HUES6 (cell line): ENCODE measurements around the gene METAP1D.

Experiments used
- H3K27ac ChIP-seq: 2 replicates; pipeline ENCODE4 v1.7.0; 2013; ENCODE audit warnings: low read depth, mild to moderate bottlenecking, low read length, inconsistent platforms
- H3K27me3 ChIP-seq: 2 replicates; pipeline ENCODE4 v1.6.1; 2013; ENCODE audit warnings: low read length; ENCODE audit not compliant: control insufficient read depth, insufficient read depth
- H3K36me3 ChIP-seq: 2 replicates; pipeline ENCODE4 v1.6.1; 2013; ENCODE audit warnings: low read length; ENCODE audit not compliant: control insufficient read depth, insufficient read depth
- H3K4me1 ChIP-seq: 2 replicates; pipeline ENCODE4 v1.6.1; 2013; ENCODE audit warnings: low read length; ENCODE audit not compliant: control insufficient read depth, insufficient read depth
- H3K4me3 ChIP-seq: 2 replicates; pipeline ENCODE4 v1.5.1; 2013; ENCODE audit warnings: low read depth, low read length
- H3K9ac ChIP-seq: one replicate; pipeline ENCODE4 v1.6.1; 2013; ENCODE audit warnings: mild to moderate bottlenecking, low read length
- H3K9me3 ChIP-seq: 2 replicates; pipeline ENCODE4 v1.6.1; 2013; ENCODE audit warnings: low read depth, low read length; ENCODE audit not compliant: control insufficient read depth, insufficient read depth

The METAP1D gene

DNA sequence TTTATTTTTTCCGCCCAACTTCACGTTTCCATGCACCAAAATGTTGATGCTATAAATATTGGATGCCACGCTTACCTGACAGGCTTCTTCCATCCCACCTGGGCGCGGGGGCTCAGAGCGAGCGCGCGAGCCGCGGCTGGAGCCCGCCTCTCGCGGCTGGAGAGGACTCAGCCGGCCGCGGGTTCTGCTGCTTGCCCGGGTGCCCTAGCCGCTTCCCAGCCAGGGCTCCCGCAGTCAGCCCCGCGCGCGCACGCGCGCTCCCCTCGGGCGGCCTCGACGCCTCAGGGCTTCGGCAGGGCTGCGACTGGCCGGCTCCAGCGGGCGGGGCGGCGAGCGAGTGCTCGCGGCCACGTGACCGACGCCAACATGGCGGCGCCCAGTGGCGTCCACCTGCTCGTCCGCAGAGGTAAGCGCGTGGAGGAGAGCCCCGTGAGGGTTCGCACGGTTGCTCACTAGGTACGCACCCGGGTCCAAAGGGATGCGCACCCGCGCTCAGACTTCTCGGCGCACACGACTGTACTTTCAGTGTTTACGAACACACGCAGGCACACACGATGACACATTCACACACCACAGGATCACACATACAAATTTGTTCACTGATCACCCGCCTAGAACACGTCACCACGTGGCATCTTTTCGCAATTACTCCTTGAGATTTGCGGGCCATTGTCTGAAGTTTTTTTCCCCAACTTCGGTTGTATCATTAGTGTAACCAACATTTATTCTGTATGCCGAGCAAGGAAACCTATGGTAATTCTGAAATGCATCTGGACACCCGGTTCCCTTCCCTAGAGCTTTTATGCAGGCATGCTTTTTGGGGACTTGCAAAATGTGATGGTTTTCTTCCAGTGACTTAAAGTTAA lies at the start of gene METAP1D:
Gene METAP1D (plus strand): TSS at position 350 of the 866 bp plus-strand sequence. CDS start 17 bp downstream, at position 367.
- peak within 1 kb of the TSS; percentile 94 for H3K9ac ChIP-seq
- no peaks in the 10 kb centered on the region for H3K9me3 ChIP-seq
- H3K36me3 ChIP-seq = no peaks in the 10 kb centered on the region
- peak within 1 kb of the TSS; percentile 56 for H3K27ac ChIP-seq
- H3K4me3 ChIP-seq = peak within 1 kb of the TSS; percentile 84
- H3K4me1 ChIP-seq = no peaks in the 10 kb centered on the region
- H3K27me3 ChIP-seq = peaks cover 18% of the 10 kb centered on the region

GRCh38 chr2:171952276-171952675 lies 47.5 kb upstream of the METAP1D start:
- H3K27ac ChIP-seq = no peak overlapping the region
- no peaks in the 10 kb centered on the region for H3K27me3 ChIP-seq
- H3K4me1 ChIP-seq = no peaks in the 10 kb centered on the region
- H3K4me3 ChIP-seq = no peak overlapping the region
- no peak overlapping the region for H3K9ac ChIP-seq
- H3K9me3 ChIP-seq = no peaks in the 10 kb centered on the region
- H3K36me3 ChIP-seq = peaks cover 14% of the 10 kb centered on the region

- H3K27me3 ChIP-seq = no peaks in the 10 kb centered on the region
- no peak overlapping the region for H3K4me3 ChIP-seq
- no peak overlapping the region for H3K27ac ChIP-seq
- H3K36me3 ChIP-seq = peaks cover 14% of the 10 kb centered on the region
- no peaks in the 10 kb centered on the region for H3K4me1 ChIP-seq
- no peaks in the 10 kb centered on the region for H3K9me3 ChIP-seq
- no peak overlapping the region for H3K9ac ChIP-seq
Measured at GRCh38 chr2:171952748-171953147, 47.0 kb upstream of the METAP1D start.

DNA sequence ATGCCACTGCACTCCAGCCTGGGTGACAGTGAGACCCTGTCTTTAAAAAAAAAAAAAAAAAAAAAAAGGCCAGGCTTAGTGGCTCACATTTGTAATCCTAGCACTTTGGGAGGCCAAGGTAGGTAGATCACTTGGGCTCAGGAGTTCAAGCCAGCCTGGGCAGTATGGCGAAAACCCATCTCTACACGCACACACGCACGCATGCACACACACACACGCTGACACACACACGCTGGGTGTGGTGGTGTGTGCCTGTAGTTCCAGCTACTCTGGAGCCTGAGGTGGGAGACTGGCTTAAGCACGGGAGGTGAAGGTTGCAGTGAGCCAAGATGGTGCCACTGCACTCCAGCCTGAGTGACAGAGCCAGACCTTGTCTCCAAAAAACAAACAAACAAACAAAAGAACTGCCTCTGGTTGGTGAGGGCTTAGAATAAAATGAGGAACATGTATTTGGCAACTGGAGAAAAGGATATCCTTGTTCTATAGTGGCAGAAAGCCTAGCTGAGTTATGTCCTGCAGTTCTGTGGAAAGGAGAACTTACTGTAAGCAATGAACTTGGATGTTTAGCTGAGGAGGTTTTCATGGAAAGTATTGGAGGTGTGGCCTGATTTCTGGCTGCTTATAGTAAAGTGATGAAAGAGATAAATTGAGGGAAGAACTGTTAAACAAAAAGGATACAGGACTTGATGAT lies 43.5 kb upstream of the METAP1D start:
- H3K27me3 ChIP-seq = no peaks in the 10 kb centered on the region
- no peak overlapping the region for H3K27ac ChIP-seq
- H3K4me3 ChIP-seq = no peak overlapping the region
- H3K4me1 ChIP-seq = peaks cover 3% of the 10 kb centered on the region; the same call in 1 of the 2 replicates
- peaks cover 9% of the 10 kb centered on the region for H3K36me3 ChIP-seq
- no peaks in the 10 kb centered on the region for H3K9me3 ChIP-seq
- no peak overlapping the region for H3K9ac ChIP-seq

- Histone ChIP-seq H3K27ac (no peak overlapping the region), H3K9ac (no peak overlapping the region)
Measured at GRCh38 chr2:171957061-171957460, 42.7 kb upstream of the METAP1D start.

DNA sequence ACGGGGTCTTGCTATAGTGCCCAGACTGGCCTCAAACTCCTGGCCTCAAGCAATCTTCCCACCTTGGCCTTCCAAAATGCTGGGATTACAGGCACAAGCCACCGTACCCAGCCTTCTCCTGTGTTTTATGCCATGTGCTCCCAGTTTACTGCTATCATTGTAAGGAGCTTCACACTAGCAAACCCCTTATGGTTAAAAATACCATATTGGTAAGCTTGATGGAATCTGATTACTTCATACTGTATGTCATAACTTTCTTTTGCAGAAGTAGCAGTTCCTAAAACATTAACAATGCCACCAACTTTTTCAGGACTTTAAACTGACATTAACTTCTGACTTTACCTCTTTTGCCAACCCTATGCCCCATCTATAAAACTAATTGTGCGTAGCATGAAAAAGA lies 41.3 kb upstream of the METAP1D start:
- H3K27ac ChIP-seq = no peak overlapping the region
- no peaks in the 10 kb centered on the region for H3K27me3 ChIP-seq
- peaks cover 3% of the 10 kb centered on the region; the same call in 1 of the 2 replicates for H3K4me1 ChIP-seq
- H3K9ac ChIP-seq = no peak overlapping the region
- no peaks in the 10 kb centered on the region for H3K9me3 ChIP-seq
- H3K4me3 ChIP-seq = no peak overlapping the region
- H3K36me3 ChIP-seq = peaks cover 4% of the 10 kb centered on the region; the same call in 1 of the 2 replicates

More at GRCh38 chr2:171957061-171957460, 42.7 kb upstream of the METAP1D start:
- H3K27me3 ChIP-seq = no peaks in the 10 kb centered on the region
- H3K9me3 ChIP-seq = no peaks in the 10 kb centered on the region
- H3K4me3 ChIP-seq = no peak overlapping the region
- H3K4me1 ChIP-seq = peaks cover 3% of the 10 kb centered on the region; the same call in 1 of the 2 replicates
- peaks cover 9% of the 10 kb centered on the region for H3K36me3 ChIP-seq

- no peaks in the 10 kb centered on the region for H3K9me3 ChIP-seq
- H3K4me1 ChIP-seq = peaks cover 3% of the 10 kb centered on the region; the same call in 1 of the 2 replicates
- no peaks in the 10 kb centered on the region for H3K27me3 ChIP-seq
- no peak overlapping the region for H3K9ac ChIP-seq
- no peak overlapping the region for H3K27ac ChIP-seq
- no peak overlapping the region for H3K4me3 ChIP-seq
- no peaks in the 10 kb centered on the region for H3K36me3 ChIP-seq
Measured at GRCh38 chr2:171959998-171960397, 39.8 kb upstream of the METAP1D start.

DNA sequence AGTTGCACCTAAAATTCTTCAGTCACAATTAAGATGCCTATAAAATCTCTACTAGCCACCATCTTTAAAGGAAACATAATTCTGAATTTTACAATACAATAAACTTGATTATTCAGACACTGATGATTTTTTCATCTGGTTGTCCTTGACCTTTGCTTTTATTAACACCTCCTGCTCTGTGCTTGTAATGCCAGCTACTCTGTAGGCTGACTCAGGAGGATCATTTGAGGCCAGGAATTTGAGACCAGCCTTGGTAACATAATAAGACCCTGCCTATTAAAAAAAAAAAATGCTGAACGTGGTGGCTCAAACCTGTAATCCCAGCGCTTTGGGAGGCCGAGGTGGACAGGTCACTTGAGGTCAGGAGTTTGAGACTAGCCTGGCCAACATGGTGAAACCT lies 39.2 kb upstream of the METAP1D start:
- Histone ChIP-seq H3K9me3 (no peaks in the 10 kb centered on the region), H3K4me3 (no peak overlapping the region), H3K27ac (no peak overlapping the region), H3K9ac (no peak overlapping the region), H3K36me3 (peaks cover 4% of the 10 kb centered on the region), H3K27me3 (no peaks in the 10 kb centered on the region), H3K4me1 (peaks cover 3% of the 10 kb centered on the region; the same call in 1 of the 2 replicates)

DNA sequence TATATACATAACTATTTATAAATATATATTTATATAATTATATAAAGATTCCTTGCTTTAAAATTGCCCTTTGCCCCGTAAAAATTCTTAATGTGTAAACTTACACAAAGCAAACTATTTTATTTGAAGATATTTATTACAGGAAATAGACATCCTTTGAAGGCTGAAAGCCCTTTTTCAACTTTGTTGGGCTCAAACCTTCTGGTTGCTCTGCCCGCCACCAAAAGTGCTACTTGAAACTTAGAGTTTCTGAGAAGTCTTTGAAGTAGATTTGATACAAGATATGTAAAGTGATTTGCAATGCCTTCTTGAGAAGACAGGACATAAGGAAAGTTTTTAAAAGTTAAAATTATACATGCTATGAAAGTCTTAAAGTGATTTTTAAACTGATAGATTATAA lies 36.6 kb upstream of the METAP1D start:
- Histone ChIP-seq H3K9me3 (no peaks in the 10 kb centered on the region), H3K27ac (no peak overlapping the region), H3K4me1 (peaks cover 3% of the 10 kb centered on the region; the same call in 1 of the 2 replicates), H3K36me3 (peaks cover 28% of the 10 kb centered on the region), H3K4me3 (no peak overlapping the region), H3K27me3 (no peaks in the 10 kb centered on the region), H3K9ac (no peak overlapping the region)

GRCh38 chr2:171964308-171964707 lies 35.4 kb upstream of the METAP1D start:
- H3K4me1 ChIP-seq = peaks cover 3% of the 10 kb centered on the region; the same call in 1 of the 2 replicates
- H3K27ac ChIP-seq = no peak overlapping the region
- H3K9ac ChIP-seq = no peak overlapping the region
- H3K36me3 ChIP-seq = peaks cover 33% of the 10 kb centered on the region
- H3K4me3 ChIP-seq = no peak overlapping the region
- H3K27me3 ChIP-seq = no peaks in the 10 kb centered on the region
- no peaks in the 10 kb centered on the region for H3K9me3 ChIP-seq

DNA sequence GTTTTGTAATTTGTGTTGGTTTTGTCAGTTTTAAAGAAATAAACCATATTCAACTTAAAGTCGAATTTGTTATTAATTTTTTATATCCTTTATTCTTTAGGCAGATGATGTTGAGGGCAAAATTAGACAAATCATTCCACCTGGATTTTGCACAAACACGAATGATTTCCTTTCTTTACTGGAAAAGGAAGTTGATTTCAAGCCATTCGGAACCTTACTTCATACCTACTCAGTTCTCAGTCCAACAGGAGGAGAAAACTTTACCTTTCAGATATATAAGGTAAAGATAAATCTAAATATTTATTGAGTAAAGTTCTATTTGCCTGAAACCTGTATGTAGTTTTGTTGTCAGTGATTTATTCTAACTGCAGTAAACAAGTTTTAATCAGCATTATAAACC lies 34.5 kb upstream of the METAP1D start:
- Histone ChIP-seq H3K9me3 (no peaks in the 10 kb centered on the region), H3K36me3 (peaks cover 33% of the 10 kb centered on the region), H3K27me3 (no peaks in the 10 kb centered on the region), H3K27ac (no peak overlapping the region), H3K4me1 (peaks cover 3% of the 10 kb centered on the region; the same call in 1 of the 2 replicates), H3K9ac (no peak overlapping the region), H3K4me3 (no peak overlapping the region)
